NCI-H345 (cell line): ENCODE results near the gene GALR2.

Source experiments
- DNase-seq: peaks from one replicate; lab custom pipeline; 2025; lab: John Stamatoyannopoulos, UW

GALR2 gene

DNA sequence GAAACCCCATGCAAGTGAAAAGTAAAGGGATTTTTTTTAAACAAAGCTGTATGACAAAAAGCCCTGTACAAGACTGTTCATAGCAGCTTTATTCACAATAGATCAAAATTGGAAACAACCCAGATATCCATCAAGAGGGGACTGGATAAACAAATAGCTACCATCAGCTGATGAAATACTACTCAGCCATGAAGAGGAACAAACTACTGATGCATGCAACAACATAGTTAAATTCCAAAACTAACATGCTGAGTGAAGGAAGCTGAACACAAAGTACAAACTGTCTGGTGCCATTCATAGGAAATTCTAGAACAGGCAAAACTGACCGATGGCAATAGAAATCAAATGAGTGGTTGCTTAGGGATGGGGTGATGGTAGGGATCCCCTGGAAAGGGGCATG, 51.3 kb downstream of the GALR2 start:
- no peak for DNase-seq
